ENCODE data around the gene GPS2. TPM values are rescaled to one million over a fixed set of nuclear protein-coding genes. Genes with fewer than 3 reads are reported as not detected.

Gene GPS2
- total and polyA plus RNA-seq, 10 of the 15 experiments (the other 5 are each of a cell fraction or from before 2014, with no cell fraction given) = 10.2 to 96.4 (median 42.5) TPM

- Histone ChIP-seq H3K27me3 (replicated peaks in 1 of 2; ENCODE audit: control insufficient read depth in 2 of 2, insufficient read depth in 2 of 2, low read length in 1 of 2) (no peaks in the 10 kb centered on the region; a peak in 2 of 4 replicates), H3K79me2 (ENCODE audit: control insufficient read depth, insufficient read depth, low read length) (no peaks in the 10 kb centered on the region), H3K4me2 (ENCODE audit: control insufficient read depth, insufficient read depth) (peak overlapping the region; percentile 98), H2AFZ (ENCODE audit: control insufficient read depth, low read depth, low read length) (no peak overlapping the region), H4K20me1 (ENCODE audit: control insufficient read depth, insufficient read depth) (no peaks in the 10 kb centered on the region; the same call in 1 of the 2 replicates), H3K9me3 (replicated peaks; ENCODE audit: control insufficient read depth, insufficient read depth, low read length) (no peaks in the 10 kb centered on the region), H3K4me1 (ENCODE audit: control insufficient read depth, insufficient read depth, low read length) (peaks cover 8% of the 10 kb centered on the region), H3K9ac (ENCODE audit: control insufficient read depth, insufficient read depth, low read length) (no peak overlapping the region), H3K36me3 (ENCODE audit: control insufficient read depth in 2 of 2, insufficient read depth in 2 of 2, low read length in 1 of 2) (no peaks in the 10 kb centered on the region), H3K27ac (ENCODE audit: control insufficient read depth, insufficient read depth) (no peak overlapping the region), H3K4me3 (peak overlapping the region; percentile 56)
- DNase-seq (ENCODE audit: low read depth, low spot score) (no peak), FAIRE-seq (no peak), ATAC-seq (no peak)
- SMC1A ChIA-PET (ENCODE audit: uncharacterized antibody, unreplicated experiment) = interaction anchor here (1.0 to 1.7 kb wide), 4 partner anchors 14 to 73 kb away, joined by 4 to 10 read pairs (median 4); partner anchors contain the start of genes ACAP1 and TMEM95
- no TSS peak for BruUV-seq (replicated peaks)
- RAD21 ChIA-PET (ENCODE audit: unreplicated experiment) = interaction anchor here (0.6 to 2.3 kb wide), 3 partner anchors 14 to 407 kb away, joined by 4 to 11 read pairs (median 4); no protein-coding TSS in a partner anchor
- TF ChIP-seq POU2F2 (IDR thresholded peaks at IDR 0.05; ENCODE audit: borderline replicate concordance, low read depth, low read length) (no peak), ZBTB11 (CRISPR knock-in tag; IDR thresholded peaks at IDR 0.05) (no peak), MXI1 (IDR thresholded peaks at IDR 0.05; ENCODE audit: low read depth, low read length) (no peak), ZNF592 (IDR thresholded peaks at IDR 0.05) (no peak), STAT3 (IDR thresholded peaks at IDR 0.05; ENCODE audit: low read depth, low read length) (no peak), ZBTB4 (CRISPR knock-in tag; IDR thresholded peaks at IDR 0.05) (no peak), NFIC (IDR thresholded peaks at IDR 0.05; ENCODE audit: low read depth, low read length) (no peak)
- WGBS (ENCODE audit: insufficient coverage, insufficient replicate concordance, low lambda C conversion rate, missing lambda C conversion rate) = 20% methylated on average over 37 of the region's 43 CpGs
- POLR2A ChIA-PET = interaction anchor here (0.6 to 1.7 kb wide), 6 partner anchors 14 to 73 kb away, joined by 3 to 6 read pairs (median 3); partner anchors contain the start of gene TMEM95
- CTCF ChIA-PET = interaction anchor here (0.6 to 10.3 kb wide), 10 partner anchors 16 to 236 kb away, joined by 3 to 102 read pairs (median 4); partner anchors contain the start of gene ACAP1
- intact Hi-C loops (cut with micrococcal nuclease; ENCODE audit: unreplicated experiment) (loop anchor here (2.0 kb wide), 1 partner anchor 63 kb away; no protein-coding TSS in a partner anchor), in situ Hi-C loops (cut with MboI) (no loop called here)
These were observed 33.0 kb downstream of the GPS2 start for GRCh38 chr17:7281953-7282751.

Measured in GM12878 (cell line).